BJ (cell line): ENCODE data around the gene PLPPR4. TPM values are rescaled to one million over a fixed set of nuclear protein-coding genes. Genes with fewer than 3 reads are reported as not detected.
"Not testable (repeated sequence)": the region's sequence is repeated elsewhere in the genome, so short reads cannot be mapped to it uniquely, and the experiment has no call there.

Experiments
- CTCF ChIA-PET: fragments of 350-600 bp; formaldehyde crosslinking; extraction: SDS; loops from one replicate; lab custom pipeline; 2021; ENCODE audit warnings: antibody characterized with exemption, inconsistent platforms; lab: Yijun Ruan, JAX
- POLR2A ChIA-PET: fragments of 300-600 bp; sonication (Branson Sonifier 250); formaldehyde crosslinking; extraction: SDS; loops from one replicate; lab custom pipeline; 2021; ENCODE audit warnings: antibody characterized with exemption; lab: Charles Lee
- DNase-seq: peaks from one replicate; pipeline ENCODE4 v3.0.0-alpha.2; 2011; ENCODE audit warnings: low read depth
- H3K27me3 ChIP-seq: 2 replicates; pipeline ENCODE4 v1.6.0; 2011; ENCODE audit warnings: low read length; ENCODE audit not compliant: control insufficient read depth, insufficient read depth
- H3K36me3 ChIP-seq: 2 replicates; pipeline ENCODE4 v1.5.1; 2011; ENCODE audit warnings: low read length; ENCODE audit not compliant: control insufficient read depth, insufficient read depth
- H3K4me3 ChIP-seq: 2 replicates; pipeline ENCODE4 v1.5.1; 2011; ENCODE audit warnings: low read depth, mild to moderate bottlenecking, control low read depth, low read length
- CTCF ChIP-seq: IDR thresholded peaks from 2 replicates; pipeline ENCODE4 v1.5.1; 2011; ENCODE audit warnings: low read depth, mild to moderate bottlenecking, control low read depth, inconsistent platforms, low read length, moderate library complexity; ENCODE audit not compliant: insufficient read depth
- polyA plus RNA-seq: library from polyadenylated mRNA; depleted of rRNA; stranded (reverse); fragments of >200 nt; gene quantifications from 2 replicates; pipeline ENCODE4 v1.2.3, GENCODE V29; 2011

Gene PLPPR4
- polyA plus RNA-seq, 1 experiment: 16.3 TPM

- CTCF ChIA-PET: no interaction called here
Measured at GRCh38 chr1:99277066-99277465, 12.8 kb downstream of the PLPPR4 start.

GRCh38 chr1:99279525-99279924 lies 15.2 kb downstream of the PLPPR4 start:
- no peak overlapping the region for H3K4me3 ChIP-seq
- no peak for TF ChIP-seq CTCF
- DNase-seq: no peak
- H3K36me3 ChIP-seq: no peaks in the 10 kb centered on the region; the same call in 1 of the 2 replicates
- CTCF ChIA-PET: no interaction called here
- POLR2A ChIA-PET: no interaction called here
- no peaks in the 10 kb centered on the region for H3K27me3 ChIP-seq

More at GRCh38 chr1:99277066-99277465, 12.8 kb downstream of the PLPPR4 start:
- POLR2A ChIA-PET: no interaction called here
- Histone ChIP-seq H3K36me3 (no peaks in the 10 kb centered on the region; the same call in 1 of the 2 replicates), H3K27me3 (no peaks in the 10 kb centered on the region), H3K4me3 (no peak overlapping the region)
- no peak for DNase-seq
- TF ChIP-seq CTCF: no peak

- DNase-seq: no peak
- TF ChIP-seq CTCF: no peak
- POLR2A ChIA-PET: interaction anchor here (0.7 kb wide), 1 partner anchor 1943 kb away, joined by 5 read pairs; no protein-coding TSS in a partner anchor
- Histone ChIP-seq H3K27me3 (no peaks in the 10 kb centered on the region), H3K4me3 (no peak overlapping the region), H3K36me3 (no peaks in the 10 kb centered on the region)
- CTCF ChIA-PET: no interaction called here
Measured at GRCh38 chr1:99281105-99281504, 16.8 kb downstream of the PLPPR4 start.

- no peaks in the 10 kb centered on the region for H3K36me3 ChIP-seq
- H3K27me3 ChIP-seq: no peaks in the 10 kb centered on the region
- POLR2A ChIA-PET: no interaction called here
- CTCF ChIA-PET: no interaction called here
- H3K4me3 ChIP-seq: no peak overlapping the region
- TF ChIP-seq CTCF: no peak
- no peak for DNase-seq
Measured at GRCh38 chr1:99282536-99282935, 18.2 kb downstream of the PLPPR4 start.

GRCh38 chr1:99283521-99283920 lies 19.2 kb downstream of the PLPPR4 start:
- H3K4me3 ChIP-seq, H3K27me3 ChIP-seq, DNase-seq, POLR2A ChIA-PET, CTCF ChIA-PET, H3K36me3 ChIP-seq: not testable (repeated sequence)

GRCh38 chr1:99292886-99293285 lies 28.6 kb downstream of the PLPPR4 start:
- no peak for TF ChIP-seq CTCF
- CTCF ChIA-PET: interaction anchor here (0.6 kb wide), 1 partner anchor 31 kb away, joined by 3 read pairs; no protein-coding TSS in a partner anchor
- 0 out of 2 replicates have a peak, but pooled peaks cover 3% of the 10 kb centered on the region for H3K36me3 ChIP-seq
- no peak overlapping the region for H3K4me3 ChIP-seq
- DNase-seq: no peak
- POLR2A ChIA-PET: no interaction called here
- no peaks in the 10 kb centered on the region for H3K27me3 ChIP-seq
